ENCODE measurements around the gene SHH.

SHH gene

GRCh38 chr7:155798673-155799439, 13.4 kb downstream of the SHH start:
- TF ChIP-seq ZNF140 (tag by site-specific recombination; IDR thresholded peaks at IDR 0.05) = no peak
- no peak for TF ChIP-seq ZNF146 (tag by site-specific recombination; IDR thresholded peaks at IDR 0.05)
- TF ChIP-seq ZNF555 (tag by site-specific recombination; conservative IDR thresholded peaks at IDR 0.05) = no peak
- TF ChIP-seq ZNF223 (tag by site-specific recombination; IDR thresholded peaks at IDR 0.05) = no peak
- TF ChIP-seq ZNF473 (tag by site-specific recombination; IDR thresholded peaks at IDR 0.05) = no peak
- TF ChIP-seq TRIM28 (IDR thresholded peaks at IDR 0.05; ENCODE audit: borderline replicate concordance, low read length) = no peak
- ChIA-PET POLR2A (no interaction called here), CTCF (interaction anchor here (0.6 to 1.4 kb wide), 5 partner anchors 662 to 1776 kb away, joined by 3 to 9 read pairs (median 3); no protein-coding TSS in a partner anchor)
- H3K27ac ChIP-seq (ENCODE audit: extremely low read depth, low read depth, low read length) = no peak overlapping the region
- H3K9me3 ChIP-seq (ENCODE audit: control insufficient read depth, insufficient read depth, low read depth, low read length) = no peaks in the 10 kb centered on the region
- no peaks in the 10 kb centered on the region; the same call in 1 of the 2 replicates for H3K4me1 ChIP-seq (ENCODE audit: control insufficient read depth, insufficient read depth, low read length)
- no peaks in the 10 kb centered on the region for H3K36me3 ChIP-seq (ENCODE audit: control insufficient read depth in 2 of 2, insufficient read depth in 1 of 2, low read length in 2 of 2)
- H3K4me3 ChIP-seq (ENCODE audit: low read depth, low read length) = no peak overlapping the region

DNA sequence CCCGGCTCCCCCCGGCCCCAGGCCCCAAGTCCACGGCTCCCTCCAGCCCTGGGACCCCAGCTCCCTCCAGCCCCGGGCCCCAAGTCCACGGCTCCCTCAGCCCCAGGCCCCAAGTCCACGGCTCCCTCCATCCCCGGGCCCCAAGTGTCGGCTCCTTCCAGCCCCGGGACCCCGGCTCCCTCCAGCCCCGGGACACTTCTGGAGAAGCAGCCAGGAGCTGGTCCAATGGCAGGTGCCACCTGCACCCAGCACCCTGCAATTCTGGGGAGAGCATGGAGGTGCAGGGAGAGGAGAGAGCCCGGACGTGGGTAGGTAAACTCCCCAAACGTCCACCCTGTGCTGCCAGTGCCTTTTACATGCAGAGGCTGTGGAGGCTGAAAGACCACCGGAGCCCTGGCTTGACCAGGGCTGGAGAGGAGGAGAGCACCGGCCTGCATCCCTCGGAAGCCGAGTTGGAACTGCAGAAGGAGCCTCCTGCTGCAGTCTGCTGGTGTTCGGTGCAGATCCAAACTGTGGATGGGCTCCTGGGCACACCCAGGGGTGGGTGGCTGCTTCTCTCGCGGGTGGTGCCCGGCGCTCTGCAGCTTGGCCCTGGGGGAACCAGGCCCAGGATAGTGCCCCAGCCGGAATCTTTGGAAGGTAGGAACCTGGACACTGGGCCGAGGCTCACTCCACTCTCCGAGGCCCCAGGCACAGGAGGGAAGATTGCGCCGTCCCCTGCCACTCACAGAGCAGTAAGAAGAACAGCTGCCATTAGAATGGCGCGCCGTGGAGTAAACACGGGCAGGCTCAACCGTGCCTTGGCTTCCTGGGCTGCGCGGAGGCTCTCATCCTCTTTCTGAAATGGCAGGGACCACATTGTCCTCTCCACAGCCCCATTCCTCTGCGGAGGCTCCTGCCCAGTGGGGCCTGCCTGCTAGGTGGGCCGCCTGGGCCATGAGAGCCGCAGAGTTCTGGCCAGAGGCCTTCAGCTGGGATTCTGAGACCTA, 14.7 kb downstream of the SHH start:
- ChIA-PET POLR2A (no interaction called here), CTCF (interaction anchor here (0.6 to 1.4 kb wide), 6 partner anchors 58 to 1019 kb away, joined by 3 to 9 read pairs (median 4); no protein-coding TSS in a partner anchor)
- no peak overlapping the region for H3K4me3 ChIP-seq (ENCODE audit: low read depth, low read length)
- no peaks in the 10 kb centered on the region for H3K36me3 ChIP-seq (ENCODE audit: control insufficient read depth in 2 of 2, insufficient read depth in 1 of 2, low read length in 2 of 2)
- H3K9me3 ChIP-seq (ENCODE audit: control insufficient read depth, insufficient read depth, low read depth, low read length) = no peaks in the 10 kb centered on the region
- no peaks in the 10 kb centered on the region for H3K4me1 ChIP-seq (ENCODE audit: control insufficient read depth, insufficient read depth, low read length)
- no peak overlapping the region for H3K27ac ChIP-seq (ENCODE audit: extremely low read depth, low read depth, low read length)
- TF ChIP-seq ZNF404 (tag by site-specific recombination; IDR thresholded peaks at IDR 0.05) (no peak), ZFP69B (tag by site-specific recombination; IDR thresholded peaks at IDR 0.05) (no peak), ZNF561 (tag by site-specific recombination; IDR thresholded peaks at IDR 0.05; ENCODE audit: borderline replicate concordance) (no peak), HIC1 (tag by site-specific recombination; IDR thresholded peaks at IDR 0.05) (no peak), ZXDB (tag by site-specific recombination; IDR thresholded peaks at IDR 0.05) (no peak), ZNF184 (tag by site-specific recombination; IDR thresholded peaks at IDR 0.05) (no peak), HOXC10 (CRISPR knock-in tag; IDR thresholded peaks at IDR 0.05) (no peak), PATZ1 (tag by site-specific recombination; IDR thresholded peaks at IDR 0.05) (no peak), ZNF433 (tag by site-specific recombination; IDR thresholded peaks at IDR 0.05; ENCODE audit: low read depth) (no peak)
- TF ChIP-seq, protein P1, sequence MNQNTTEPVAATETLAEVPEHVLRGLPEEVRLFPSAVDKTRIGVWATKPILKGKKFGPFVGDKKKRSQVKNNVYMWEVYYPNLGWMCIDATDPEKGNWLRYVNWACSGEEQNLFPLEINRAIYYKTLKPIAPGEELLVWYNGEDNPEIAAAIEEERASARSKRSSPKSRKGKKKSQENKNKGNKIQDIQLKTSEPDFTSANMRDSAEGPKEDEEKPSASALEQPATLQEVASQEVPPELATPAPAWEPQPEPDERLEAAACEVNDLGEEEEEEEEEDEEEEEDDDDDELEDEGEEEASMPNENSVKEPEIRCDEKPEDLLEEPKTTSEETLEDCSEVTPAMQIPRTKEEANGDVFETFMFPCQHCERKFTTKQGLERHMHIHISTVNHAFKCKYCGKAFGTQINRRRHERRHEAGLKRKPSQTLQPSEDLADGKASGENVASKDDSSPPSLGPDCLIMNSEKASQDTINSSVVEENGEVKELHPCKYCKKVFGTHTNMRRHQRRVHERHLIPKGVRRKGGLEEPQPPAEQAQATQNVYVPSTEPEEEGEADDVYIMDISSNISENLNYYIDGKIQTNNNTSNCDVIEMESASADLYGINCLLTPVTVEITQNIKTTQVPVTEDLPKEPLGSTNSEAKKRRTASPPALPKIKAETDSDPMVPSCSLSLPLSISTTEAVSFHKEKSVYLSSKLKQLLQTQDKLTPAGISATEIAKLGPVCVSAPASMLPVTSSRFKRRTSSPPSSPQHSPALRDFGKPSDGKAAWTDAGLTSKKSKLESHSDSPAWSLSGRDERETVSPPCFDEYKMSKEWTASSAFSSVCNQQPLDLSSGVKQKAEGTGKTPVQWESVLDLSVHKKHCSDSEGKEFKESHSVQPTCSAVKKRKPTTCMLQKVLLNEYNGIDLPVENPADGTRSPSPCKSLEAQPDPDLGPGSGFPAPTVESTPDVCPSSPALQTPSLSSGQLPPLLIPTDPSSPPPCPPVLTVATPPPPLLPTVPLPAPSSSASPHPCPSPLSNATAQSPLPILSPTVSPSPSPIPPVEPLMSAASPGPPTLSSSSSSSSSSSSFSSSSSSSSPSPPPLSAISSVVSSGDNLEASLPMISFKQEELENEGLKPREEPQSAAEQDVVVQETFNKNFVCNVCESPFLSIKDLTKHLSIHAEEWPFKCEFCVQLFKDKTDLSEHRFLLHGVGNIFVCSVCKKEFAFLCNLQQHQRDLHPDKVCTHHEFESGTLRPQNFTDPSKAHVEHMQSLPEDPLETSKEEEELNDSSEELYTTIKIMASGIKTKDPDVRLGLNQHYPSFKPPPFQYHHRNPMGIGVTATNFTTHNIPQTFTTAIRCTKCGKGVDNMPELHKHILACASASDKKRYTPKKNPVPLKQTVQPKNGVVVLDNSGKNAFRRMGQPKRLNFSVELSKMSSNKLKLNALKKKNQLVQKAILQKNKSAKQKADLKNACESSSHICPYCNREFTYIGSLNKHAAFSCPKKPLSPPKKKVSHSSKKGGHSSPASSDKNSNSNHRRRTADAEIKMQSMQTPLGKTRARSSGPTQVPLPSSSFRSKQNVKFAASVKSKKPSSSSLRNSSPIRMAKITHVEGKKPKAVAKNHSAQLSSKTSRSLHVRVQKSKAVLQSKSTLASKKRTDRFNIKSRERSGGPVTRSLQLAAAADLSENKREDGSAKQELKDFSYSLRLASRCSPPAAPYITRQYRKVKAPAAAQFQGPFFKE (tag by site-specific recombination; IDR thresholded peaks at IDR 0.05; ENCODE audit: borderline replicate concordance) = no peak
- TF ChIP-seq, protein P2, sequence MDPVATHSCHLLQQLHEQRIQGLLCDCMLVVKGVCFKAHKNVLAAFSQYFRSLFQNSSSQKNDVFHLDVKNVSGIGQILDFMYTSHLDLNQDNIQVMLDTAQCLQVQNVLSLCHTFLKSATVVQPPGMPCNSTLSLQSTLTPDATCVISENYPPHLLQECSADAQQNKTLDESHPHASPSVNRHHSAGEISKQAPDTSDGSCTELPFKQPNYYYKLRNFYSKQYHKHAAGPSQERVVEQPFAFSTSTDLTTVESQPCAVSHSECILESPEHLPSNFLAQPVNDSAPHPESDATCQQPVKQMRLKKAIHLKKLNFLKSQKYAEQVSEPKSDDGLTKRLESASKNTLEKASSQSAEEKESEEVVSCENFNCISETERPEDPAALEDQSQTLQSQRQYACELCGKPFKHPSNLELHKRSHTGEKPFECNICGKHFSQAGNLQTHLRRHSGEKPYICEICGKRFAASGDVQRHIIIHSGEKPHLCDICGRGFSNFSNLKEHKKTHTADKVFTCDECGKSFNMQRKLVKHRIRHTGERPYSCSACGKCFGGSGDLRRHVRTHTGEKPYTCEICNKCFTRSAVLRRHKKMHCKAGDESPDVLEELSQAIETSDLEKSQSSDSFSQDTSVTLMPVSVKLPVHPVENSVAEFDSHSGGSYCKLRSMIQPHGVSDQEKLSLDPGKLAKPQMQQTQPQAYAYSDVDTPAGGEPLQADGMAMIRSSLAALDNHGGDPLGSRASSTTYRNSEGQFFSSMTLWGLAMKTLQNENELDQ (tag by site-specific recombination; IDR thresholded peaks at IDR 0.05; ENCODE audit: low read depth) = no peak
